Mononuclear cell (primary cell): ENCODE measurements around the gene MAPT. TPM values are rescaled to one million over a fixed set of nuclear protein-coding genes. Genes with fewer than 3 reads are reported as not detected.

Source experiments
- H3K27me3 ChIP-seq: 2 replicates; pipeline ENCODE4 v1.6.0; 2011; ENCODE audit warnings: low read length, control low read depth; ENCODE audit not compliant: insufficient read depth
- H3K4me1 ChIP-seq: 2 replicates; pipeline ENCODE4 v1.5.1; 2011; ENCODE audit warnings: mild to moderate bottlenecking, low read length, control low read depth; ENCODE audit not compliant: insufficient read depth
- H3K4me3 ChIP-seq: 2 replicates; pipeline ENCODE4 v1.5.1; 2011; ENCODE audit warnings: mild to moderate bottlenecking, low read length, moderate library complexity
- H3K9me3 ChIP-seq: 2 replicates; pipeline ENCODE4 v1.5.1; 2011; ENCODE audit warnings: low read depth, mild to moderate bottlenecking, control low read depth, low read length
- total RNA-seq: library from RNA; depleted of rRNA; stranded (reverse); fragments of >200 nt; gene quantifications from one replicate; pipeline ENCODE4 v1.2.3, GENCODE V29; 2012

The MAPT gene
- total RNA-seq, 1 donor, result 0.10 TPM

DNA sequence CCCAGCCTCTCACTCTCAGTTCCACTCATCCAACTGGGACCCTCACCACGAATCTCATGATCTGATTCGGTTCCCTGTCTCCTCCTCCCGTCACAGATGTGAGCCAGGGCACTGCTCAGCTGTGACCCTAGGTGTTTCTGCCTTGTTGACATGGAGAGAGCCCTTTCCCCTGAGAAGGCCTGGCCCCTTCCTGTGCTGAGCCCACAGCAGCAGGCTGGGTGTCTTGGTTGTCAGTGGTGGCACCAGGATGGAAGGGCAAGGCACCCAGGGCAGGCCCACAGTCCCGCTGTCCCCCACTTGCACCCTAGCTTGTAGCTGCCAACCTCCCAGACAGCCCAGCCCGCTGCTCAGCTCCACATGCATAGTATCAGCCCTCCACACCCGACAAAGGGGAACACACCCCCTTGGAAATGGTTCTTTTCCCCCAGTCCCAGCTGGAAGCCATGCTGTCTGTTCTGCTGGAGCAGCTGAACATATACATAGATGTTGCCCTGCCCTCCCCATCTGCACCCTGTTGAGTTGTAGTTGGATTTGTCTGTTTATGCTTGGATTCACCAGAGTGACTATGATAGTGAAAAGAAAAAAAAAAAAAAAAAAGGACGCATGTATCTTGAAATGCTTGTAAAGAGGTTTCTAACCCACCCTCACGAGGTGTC lies 131.3 kb downstream of the MAPT start:
- Histone ChIP-seq H3K4me1 (peaks cover 38% of the 10 kb centered on the region), H3K27me3 (no peaks in the 10 kb centered on the region)

DNA sequence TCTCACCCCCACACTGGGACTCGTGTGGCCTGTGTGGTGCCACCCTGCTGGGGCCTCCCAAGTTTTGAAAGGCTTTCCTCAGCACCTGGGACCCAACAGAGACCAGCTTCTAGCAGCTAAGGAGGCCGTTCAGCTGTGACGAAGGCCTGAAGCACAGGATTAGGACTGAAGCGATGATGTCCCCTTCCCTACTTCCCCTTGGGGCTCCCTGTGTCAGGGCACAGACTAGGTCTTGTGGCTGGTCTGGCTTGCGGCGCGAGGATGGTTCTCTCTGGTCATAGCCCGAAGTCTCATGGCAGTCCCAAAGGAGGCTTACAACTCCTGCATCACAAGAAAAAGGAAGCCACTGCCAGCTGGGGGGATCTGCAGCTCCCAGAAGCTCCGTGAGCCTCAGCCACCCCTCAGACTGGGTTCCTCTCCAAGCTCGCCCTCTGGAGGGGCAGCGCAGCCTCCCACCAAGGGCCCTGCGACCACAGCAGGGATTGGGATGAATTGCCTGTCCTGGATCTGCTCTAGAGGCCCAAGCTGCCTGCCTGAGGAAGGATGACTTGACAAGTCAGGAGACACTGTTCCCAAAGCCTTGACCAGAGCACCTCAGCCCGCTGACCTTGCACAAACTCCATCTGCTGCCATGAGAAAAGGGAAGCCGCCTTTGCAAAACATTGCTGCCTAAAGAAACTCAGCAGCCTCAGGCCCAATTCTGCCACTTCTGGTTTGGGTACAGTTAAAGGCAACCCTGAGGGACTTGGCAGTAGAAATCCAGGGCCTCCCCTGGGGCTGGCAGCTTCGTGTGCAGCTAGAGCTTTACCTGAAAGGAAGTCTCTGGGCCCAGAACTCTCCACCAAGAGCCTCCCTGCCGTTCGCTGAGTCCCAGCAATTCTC lies 132.1 kb downstream of the MAPT start:
- no peak overlapping the region for H3K4me3 ChIP-seq
- no peaks in the 10 kb centered on the region for H3K9me3 ChIP-seq
- peaks cover 30% of the 10 kb centered on the region for H3K4me1 ChIP-seq
- H3K27me3 ChIP-seq, result no peaks in the 10 kb centered on the region

More for the DNA sequence above, 131.3 kb downstream of the MAPT start:
- Histone ChIP-seq H3K9me3 (no peaks in the 10 kb centered on the region), H3K4me3 (no peak overlapping the region)

DNA sequence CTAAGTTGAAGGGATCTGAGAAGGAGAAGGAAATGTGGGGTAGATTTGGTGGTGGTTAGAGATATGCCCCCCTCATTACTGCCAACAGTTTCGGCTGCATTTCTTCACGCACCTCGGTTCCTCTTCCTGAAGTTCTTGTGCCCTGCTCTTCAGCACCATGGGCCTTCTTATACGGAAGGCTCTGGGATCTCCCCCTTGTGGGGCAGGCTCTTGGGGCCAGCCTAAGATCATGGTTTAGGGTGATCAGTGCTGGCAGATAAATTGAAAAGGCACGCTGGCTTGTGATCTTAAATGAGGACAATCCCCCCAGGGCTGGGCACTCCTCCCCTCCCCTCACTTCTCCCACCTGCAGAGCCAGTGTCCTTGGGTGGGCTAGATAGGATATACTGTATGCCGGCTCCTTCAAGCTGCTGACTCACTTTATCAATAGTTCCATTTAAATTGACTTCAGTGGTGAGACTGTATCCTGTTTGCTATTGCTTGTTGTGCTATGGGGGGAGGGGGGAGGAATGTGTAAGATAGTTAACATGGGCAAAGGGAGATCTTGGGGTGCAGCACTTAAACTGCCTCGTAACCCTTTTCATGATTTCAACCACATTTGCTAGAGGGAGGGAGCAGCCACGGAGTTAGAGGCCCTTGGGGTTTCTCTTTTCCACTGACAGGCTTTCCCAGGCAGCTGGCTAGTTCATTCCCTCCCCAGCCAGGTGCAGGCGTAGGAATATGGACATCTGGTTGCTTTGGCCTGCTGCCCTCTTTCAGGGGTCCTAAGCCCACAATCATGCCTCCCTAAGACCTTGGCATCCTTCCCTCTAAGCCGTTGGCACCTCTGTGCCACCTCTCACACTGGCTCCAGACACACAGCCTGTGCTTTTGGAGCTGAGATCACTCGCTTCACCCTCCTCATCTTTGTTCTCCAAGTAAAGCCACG lies 133.0 kb downstream of the MAPT start:
- peaks cover 27% of the 10 kb centered on the region for H3K4me1 ChIP-seq
- no peaks in the 10 kb centered on the region for H3K9me3 ChIP-seq
- H3K27me3 ChIP-seq, result no peaks in the 10 kb centered on the region
- no peak overlapping the region for H3K4me3 ChIP-seq

DNA sequence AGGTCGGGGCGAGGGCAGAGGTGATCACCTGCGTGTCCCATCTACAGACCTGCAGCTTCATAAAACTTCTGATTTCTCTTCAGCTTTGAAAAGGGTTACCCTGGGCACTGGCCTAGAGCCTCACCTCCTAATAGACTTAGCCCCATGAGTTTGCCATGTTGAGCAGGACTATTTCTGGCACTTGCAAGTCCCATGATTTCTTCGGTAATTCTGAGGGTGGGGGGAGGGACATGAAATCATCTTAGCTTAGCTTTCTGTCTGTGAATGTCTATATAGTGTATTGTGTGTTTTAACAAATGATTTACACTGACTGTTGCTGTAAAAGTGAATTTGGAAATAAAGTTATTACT lies 133.6 kb downstream of the MAPT start:
- Histone ChIP-seq H3K27me3 (no peaks in the 10 kb centered on the region), H3K4me1 (peaks cover 27% of the 10 kb centered on the region), H3K9me3 (no peaks in the 10 kb centered on the region), H3K4me3 (no peak overlapping the region)

DNA sequence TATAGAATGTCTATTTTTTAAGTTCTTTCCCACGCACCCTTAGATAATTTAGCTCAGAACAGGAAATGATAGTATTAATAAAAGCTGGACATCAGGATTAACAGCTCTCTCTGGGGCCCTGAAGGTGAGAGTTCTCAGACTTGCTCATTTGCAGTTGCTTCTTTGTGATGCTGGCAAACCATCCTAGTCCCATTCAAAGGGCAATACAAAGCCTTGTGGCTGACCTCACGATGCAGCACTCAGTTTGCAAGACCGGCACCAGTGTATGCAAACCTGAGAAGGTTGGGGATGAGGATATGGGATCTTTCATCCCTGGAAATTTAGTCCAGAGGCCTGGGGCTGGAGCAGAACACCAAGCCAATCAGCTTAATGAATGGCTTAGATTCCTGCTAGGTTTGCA lies 134.0 kb downstream of the MAPT start:
- no peak overlapping the region for H3K4me3 ChIP-seq
- no peaks in the 10 kb centered on the region for H3K9me3 ChIP-seq
- no peaks in the 10 kb centered on the region for H3K27me3 ChIP-seq
- H3K4me1 ChIP-seq, result peaks cover 27% of the 10 kb centered on the region

DNA sequence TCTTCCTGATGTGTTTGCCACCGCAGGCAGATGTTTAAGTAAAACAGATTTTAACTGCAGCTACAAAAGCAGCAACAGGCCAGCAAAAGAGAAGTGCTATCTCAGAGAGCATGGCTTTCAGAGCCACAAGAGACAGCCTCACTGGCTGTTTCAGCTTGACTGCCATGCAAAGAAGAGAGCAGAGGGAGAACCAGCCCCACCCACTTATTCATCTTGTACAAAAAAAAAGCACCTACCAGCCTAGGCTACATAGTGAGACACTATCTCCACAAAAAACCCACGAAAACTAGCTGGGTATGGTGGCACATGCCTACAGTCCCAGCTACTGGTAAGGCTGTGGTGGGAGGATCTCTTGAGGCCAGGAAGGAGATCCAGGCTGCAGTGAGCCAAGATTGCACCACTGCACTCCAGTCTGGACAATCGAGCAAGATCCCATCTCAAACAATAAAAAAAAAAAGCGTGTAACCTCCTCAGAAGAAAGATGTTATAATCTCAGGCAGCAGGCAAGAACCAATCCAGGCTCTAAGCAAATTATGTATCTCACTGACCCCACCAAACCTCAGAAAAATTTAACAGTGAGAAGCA lies 134.7 kb downstream of the MAPT start:
- Histone ChIP-seq H3K4me1 (peaks cover 27% of the 10 kb centered on the region), H3K4me3 (no peak overlapping the region), H3K27me3 (no peaks in the 10 kb centered on the region), H3K9me3 (no peaks in the 10 kb centered on the region)

- H3K4me1 ChIP-seq, result peaks cover 27% of the 10 kb centered on the region
Measured at GRCh38 chr17:46029627-46030026, 135.3 kb downstream of the MAPT start.

GRCh38 chr17:46030752-46031151 lies 136.4 kb downstream of the MAPT start:
- Histone ChIP-seq H3K9me3 (no peaks in the 10 kb centered on the region), H3K27me3 (no peaks in the 10 kb centered on the region), H3K4me3 (no peak overlapping the region), H3K4me1 (peaks cover 27% of the 10 kb centered on the region)

More at GRCh38 chr17:46029627-46030026, 135.3 kb downstream of the MAPT start:
- H3K27me3 ChIP-seq, result no peaks in the 10 kb centered on the region
- no peaks in the 10 kb centered on the region for H3K9me3 ChIP-seq
- no peak overlapping the region for H3K4me3 ChIP-seq

DNA sequence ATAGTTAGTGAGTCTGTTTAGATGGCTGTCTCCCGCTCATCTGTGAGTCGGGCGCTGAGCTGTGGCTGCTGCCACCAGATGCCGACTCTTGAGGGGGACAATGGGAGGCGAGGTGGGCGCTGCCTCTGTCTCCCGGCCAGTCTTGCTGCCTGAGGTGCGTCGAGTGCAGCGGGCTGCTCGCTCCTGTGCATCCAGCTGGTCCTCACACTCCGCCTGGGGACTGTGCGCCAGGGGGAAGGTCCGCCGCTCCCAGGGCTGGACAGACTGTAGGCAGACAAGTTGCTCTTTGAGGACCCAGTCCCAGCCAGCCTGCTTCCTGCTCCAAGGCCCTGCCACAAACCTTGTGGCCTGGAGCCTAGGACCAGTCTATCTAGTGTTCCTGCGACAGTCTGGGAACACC lies 137.1 kb downstream of the MAPT start:
- no peaks in the 10 kb centered on the region for H3K9me3 ChIP-seq
- H3K4me1 ChIP-seq, result peaks cover 21% of the 10 kb centered on the region
- no peak overlapping the region for H3K4me3 ChIP-seq
- no peaks in the 10 kb centered on the region for H3K27me3 ChIP-seq

DNA sequence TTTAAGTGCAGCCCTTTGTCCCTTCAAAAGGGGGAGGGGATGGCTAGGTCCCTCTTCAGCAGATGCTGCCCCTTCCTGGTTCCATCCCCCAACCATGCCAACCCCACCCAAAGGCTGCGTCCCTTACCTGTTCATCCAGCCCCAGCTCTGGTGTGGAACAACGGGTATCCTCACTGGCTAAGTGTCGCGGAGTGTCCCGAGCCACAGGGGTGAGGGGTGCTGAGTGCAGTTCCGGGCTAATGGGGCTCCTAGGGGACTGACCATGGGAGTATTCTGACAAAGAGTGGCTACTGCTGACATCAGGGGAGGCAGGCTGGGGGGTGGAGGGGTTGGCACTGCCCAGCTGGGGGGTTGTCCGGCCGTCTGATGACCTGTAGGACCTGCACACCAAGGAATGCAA lies 137.6 kb downstream of the MAPT start:
- H3K4me1 ChIP-seq, result peaks cover 17% of the 10 kb centered on the region
- H3K4me3 ChIP-seq, result no peak overlapping the region
- no peaks in the 10 kb centered on the region for H3K9me3 ChIP-seq
- H3K27me3 ChIP-seq, result no peaks in the 10 kb centered on the region

DNA sequence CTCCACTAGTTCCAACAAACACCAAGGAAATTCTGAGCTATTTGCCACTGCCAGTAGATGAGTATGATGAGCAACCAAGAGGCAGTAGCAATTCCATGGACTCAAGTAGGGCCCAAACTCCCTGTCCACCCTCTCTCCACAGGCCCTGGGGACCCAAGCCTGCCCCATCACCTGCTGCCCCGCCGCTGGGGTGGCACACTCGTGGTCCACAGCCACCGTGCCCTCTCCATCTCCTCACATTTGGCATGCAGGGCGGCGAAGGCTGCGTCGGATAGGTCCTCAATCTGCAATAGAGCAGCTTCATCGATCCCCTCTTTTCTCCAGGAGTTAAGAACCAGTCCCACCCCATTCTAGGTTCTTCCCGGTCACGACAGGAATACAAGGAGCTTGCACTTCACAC lies 138.6 kb downstream of the MAPT start:
- Histone ChIP-seq H3K9me3 (no peaks in the 10 kb centered on the region), H3K4me3 (no peak overlapping the region), H3K27me3 (no peaks in the 10 kb centered on the region), H3K4me1 (peaks cover 9% of the 10 kb centered on the region)

GRCh38 chr17:46033392-46033791 lies 139.0 kb downstream of the MAPT start:
- Histone ChIP-seq H3K27me3 (no peaks in the 10 kb centered on the region), H3K4me3 (no peak overlapping the region), H3K9me3 (no peaks in the 10 kb centered on the region), H3K4me1 (peaks cover 7% of the 10 kb centered on the region)

- no peaks in the 10 kb centered on the region for H3K9me3 ChIP-seq
- no peaks in the 10 kb centered on the region for H3K4me1 ChIP-seq
- H3K27me3 ChIP-seq, result no peaks in the 10 kb centered on the region
- no peak overlapping the region for H3K4me3 ChIP-seq
Measured at GRCh38 chr17:46035112-46035818, 140.9 kb downstream of the MAPT start.

DNA sequence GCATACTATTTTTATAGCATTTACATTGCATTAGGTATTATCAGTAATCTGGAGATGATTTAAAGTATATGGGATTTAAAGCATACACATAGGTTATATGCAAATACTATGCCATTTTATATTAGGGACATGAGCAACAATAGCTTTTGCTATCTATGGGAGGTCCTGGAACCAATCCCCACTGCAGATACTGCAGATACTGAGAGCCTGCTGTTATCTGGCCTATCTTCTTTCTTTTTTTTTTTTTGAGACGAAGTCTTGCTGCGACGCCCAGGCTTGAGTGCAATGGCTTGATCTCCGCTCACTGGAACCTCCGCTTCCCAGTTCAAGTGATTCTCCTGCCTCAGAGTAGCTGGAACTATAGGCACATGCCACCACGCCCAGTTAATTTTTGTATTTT lies 142.1 kb downstream of the MAPT start:
- no peaks in the 10 kb centered on the region for H3K4me1 ChIP-seq
- H3K9me3 ChIP-seq, result no peaks in the 10 kb centered on the region
- no peak overlapping the region for H3K4me3 ChIP-seq
- no peaks in the 10 kb centered on the region for H3K27me3 ChIP-seq
